ENCODE measurements around the gene OCRL.

GRCh38 chrX:129577877-129578276, 37.8 kb downstream of the OCRL start:
- TF ChIP-seq TCF12 (IDR thresholded peaks at IDR 0.05) (no peak), CTCF (IDR thresholded peaks at IDR 0.05) (no peak), TAF1 (IDR thresholded peaks at IDR 0.05; ENCODE audit: borderline replicate concordance, low read depth, low read length) (no peak), EZH2phosphoT487 (IDR thresholded peaks at IDR 0.05; ENCODE audit: borderline replicate concordance, low read depth) (no peak), POLR2AphosphoS5 (IDR thresholded peaks at IDR 0.05; ENCODE audit: low read depth, low read length) (no peak), YY1 (IDR thresholded peaks at IDR 0.05; ENCODE audit: low read depth) (no peak), MEF2A (IDR thresholded peaks at IDR 0.05; ENCODE audit: borderline replicate concordance, low read depth) (no peak), MAX (IDR thresholded peaks at IDR 0.05; ENCODE audit: low read depth) (no peak), ELF1 (IDR thresholded peaks at IDR 0.05) (no peak), PBX3 (IDR thresholded peaks at IDR 0.05) (no peak), SMC3 (IDR thresholded peaks at IDR 0.05; ENCODE audit: low read depth, low read length) (no peak), CHD2 (IDR thresholded peaks at IDR 0.05; ENCODE audit: low read length, partially characterized antibody) (no peak)

Data from SK-N-SH (cell line).